HG02642 (cell line): ENCODE measurements around the gene SLC6A16.
"Not testable (repeated sequence)": the region's sequence is repeated elsewhere in the genome, so short reads cannot be mapped to it uniquely, and the experiment has no call there.

ENCODE experiments used
- ATAC-seq: cut with Tn5 transposase; IDR thresholded peaks from one replicate; pipeline ENCODE4 v1.9.1; 2021; ENCODE audit warnings: mild to moderate bottlenecking; ENCODE audit not compliant: unreplicated experiment, poor library complexity

Gene SLC6A16

GRCh38 chr19:49324801-49325576 is at the start of gene SLC6A16:
Gene SLC6A16, minus strand, starts transcription at chr19:49325191. Its CDS starts 13,844 bp downstream, at chr19:49311347.
- no peak for ATAC-seq

GRCh38 chr19:49373174-49373573 is 48.2 kb upstream of the SLC6A16 start:
- ATAC-seq: not testable (repeated sequence)

- ATAC-seq: no peak
Observed at GRCh38 chr19:49371184-49371583, 46.2 kb upstream of the SLC6A16 start.

GRCh38 chr19:49368711-49369358 is 43.8 kb upstream of the SLC6A16 start:
- no peak for ATAC-seq

GRCh38 chr19:49366110-49366509 is 41.1 kb upstream of the SLC6A16 start:
- no peak for ATAC-seq

- ATAC-seq: no peak
Observed at GRCh38 chr19:49364083-49364737, 39.2 kb upstream of the SLC6A16 start.

- ATAC-seq: peak; percentile 61
Observed at GRCh38 chr19:49363268-49364082, 38.5 kb upstream of the SLC6A16 start, which contains the start of gene DKKL1. Gene DKKL1, plus strand, starts transcription at chr19:49363877. Its CDS starts 122 bp downstream, at chr19:49363999.

- ATAC-seq: no peak
Observed at GRCh38 chr19:49362929-49363267, 37.9 kb upstream of the SLC6A16 start.

- no peak for ATAC-seq
Observed at GRCh38 chr19:49362048-49362928, 37.3 kb upstream of the SLC6A16 start, which contains the start of gene TEAD2. Gene TEAD2, minus strand, starts transcription at chr19:49362416. Its CDS starts 2,341 bp downstream, at chr19:49360075.

- no peak for ATAC-seq
Observed at GRCh38 chr19:49361438-49362047, 36.6 kb upstream of the SLC6A16 start.

GRCh38 chr19:49359851-49360820 is 35.1 kb upstream of the SLC6A16 start:
- ATAC-seq: no peak

- no peak for ATAC-seq
Observed at GRCh38 chr19:49357186-49357585, 32.2 kb upstream of the SLC6A16 start.

- ATAC-seq: no peak
Observed at GRCh38 chr19:49356382-49356781, 31.4 kb upstream of the SLC6A16 start.

GRCh38 chr19:49355909-49356353 is 30.9 kb upstream of the SLC6A16 start:
- no peak for ATAC-seq

GRCh38 chr19:49349567-49349966 is 24.6 kb upstream of the SLC6A16 start:
- ATAC-seq: no peak

GRCh38 chr19:49348305-49349189 is 23.6 kb upstream of the SLC6A16 start:
- no peak for ATAC-seq

- ATAC-seq: no peak
Observed at GRCh38 chr19:49347835-49348234, 22.8 kb upstream of the SLC6A16 start.
